DND-41 (cell line): ENCODE measurements around the gene PREP.
"Not testable (repeated sequence)": the region's sequence is repeated elsewhere in the genome, so short reads cannot be mapped to it uniquely, and the experiment has no call there.

Experiments
- ATAC-seq: fragments of 200-7000 bp; cut with Tn5 transposase; 3 replicates; pipeline ENCODE4 v1.9.1; 2021; ENCODE audit warnings: low read depth; ENCODE audit not compliant: insufficient read depth
- DNase-seq: peaks from one replicate; pipeline ENCODE4 v3.0.0-alpha.2; 2020
- H2AFZ ChIP-seq: 2 replicates; pipeline ENCODE4 v1.6.0; 2012; ENCODE audit warnings: low read depth, low read length
- H3K27ac ChIP-seq: 2 replicates; pipeline ENCODE4 v1.5.1; 2012; ENCODE audit warnings: low read length, inconsistent platforms
- H3K27me3 ChIP-seq: fragments of 200-600 bp; sonication (generic); 2 replicates; pipeline ENCODE4 v1.6.0; 2012; ENCODE audit warnings: low read length, mild to moderate bottlenecking, inconsistent platforms; ENCODE audit not compliant: insufficient read depth, poor library complexity
- H3K36me3 ChIP-seq: 2 replicates; pipeline ENCODE4 v1.5.1; 2012; ENCODE audit warnings: low read length, inconsistent platforms; ENCODE audit not compliant: insufficient read depth
- H3K4me1 ChIP-seq: 2 replicates; pipeline ENCODE4 v1.5.1; 2012; ENCODE audit warnings: mild to moderate bottlenecking, low read length; ENCODE audit not compliant: insufficient read depth
- H3K4me2 ChIP-seq: 2 replicates; pipeline ENCODE4 v1.6.0; 2012; ENCODE audit warnings: mild to moderate bottlenecking, moderate library complexity, low read length, inconsistent platforms; ENCODE audit not compliant: insufficient read depth
- H3K4me3 ChIP-seq, 2 experiments: fragments of 200-600 bp in 1 of 2; shearing (Covaris generic) in 1 of 2; 2 replicates each; pipeline ENCODE4 v1.5.1; 2012 to 2016; ENCODE audit warnings: inconsistent platforms in 2 of 2, low read length in 2 of 2, mild to moderate bottlenecking in 2 of 2, low read depth in 1 of 2, moderate library complexity in 1 of 2
- H3K79me2 ChIP-seq: 2 replicates; pipeline ENCODE4 v1.6.0; 2012; ENCODE audit warnings: low read length, inconsistent platforms; ENCODE audit not compliant: insufficient read depth
- H3K9ac ChIP-seq: 2 replicates; pipeline ENCODE4 v1.6.0; 2012; ENCODE audit warnings: low read depth, mild to moderate bottlenecking, inconsistent platforms, low read length, moderate library complexity
- H3K9me3 ChIP-seq: 2 replicates; pipeline ENCODE4 v1.5.1; 2012; ENCODE audit warnings: low read length, moderate library complexity, mild to moderate bottlenecking, inconsistent platforms; ENCODE audit not compliant: insufficient read depth, severe bottlenecking
- H4K20me1 ChIP-seq: 2 replicates; pipeline ENCODE4 v1.6.0; 2012; ENCODE audit warnings: low read length; ENCODE audit not compliant: insufficient read depth
- CTCF ChIP-seq: IDR thresholded peaks from 2 replicates; pipeline ENCODE4 v1.5.1; 2012; ENCODE audit warnings: borderline replicate concordance, low read length, moderate library complexity, mild to moderate bottlenecking; ENCODE audit not compliant: poor library complexity, severe bottlenecking; ENCODE audit errors: extremely low read depth
- EZH2 ChIP-seq: IDR thresholded peaks from 3 replicates; pipeline ENCODE4 v1.6.1; 2012; ENCODE audit warnings: borderline replicate concordance, low read depth, mild to moderate bottlenecking, moderate library complexity, low read length, inconsistent platforms; ENCODE audit not compliant: severe bottlenecking

Gene PREP

GRCh38 chr6:105344881-105345370, 58.0 kb downstream of the PREP start:
- H3K9ac ChIP-seq, result no peak overlapping the region
- H3K4me3 ChIP-seq, result no peak overlapping the region
- H3K27me3 ChIP-seq, result no peaks in the 10 kb centered on the region
- H3K4me1 ChIP-seq, result no peaks in the 10 kb centered on the region
- H3K36me3 ChIP-seq, result peaks cover 42% of the 10 kb centered on the region
- ATAC-seq (no peak), DNase-seq (no peak)
- H3K27ac ChIP-seq, result no peak overlapping the region
- H4K20me1 ChIP-seq, result no peaks in the 10 kb centered on the region; the same call in 1 of the 2 replicates
- H3K79me2 ChIP-seq, result no peaks in the 10 kb centered on the region
- no peaks in the 10 kb centered on the region for H3K9me3 ChIP-seq
- TF ChIP-seq CTCF, result no peak
- TF ChIP-seq EZH2, result no peak
- no peak overlapping the region for H2AFZ ChIP-seq
- no peak overlapping the region for H3K4me2 ChIP-seq

DNA sequence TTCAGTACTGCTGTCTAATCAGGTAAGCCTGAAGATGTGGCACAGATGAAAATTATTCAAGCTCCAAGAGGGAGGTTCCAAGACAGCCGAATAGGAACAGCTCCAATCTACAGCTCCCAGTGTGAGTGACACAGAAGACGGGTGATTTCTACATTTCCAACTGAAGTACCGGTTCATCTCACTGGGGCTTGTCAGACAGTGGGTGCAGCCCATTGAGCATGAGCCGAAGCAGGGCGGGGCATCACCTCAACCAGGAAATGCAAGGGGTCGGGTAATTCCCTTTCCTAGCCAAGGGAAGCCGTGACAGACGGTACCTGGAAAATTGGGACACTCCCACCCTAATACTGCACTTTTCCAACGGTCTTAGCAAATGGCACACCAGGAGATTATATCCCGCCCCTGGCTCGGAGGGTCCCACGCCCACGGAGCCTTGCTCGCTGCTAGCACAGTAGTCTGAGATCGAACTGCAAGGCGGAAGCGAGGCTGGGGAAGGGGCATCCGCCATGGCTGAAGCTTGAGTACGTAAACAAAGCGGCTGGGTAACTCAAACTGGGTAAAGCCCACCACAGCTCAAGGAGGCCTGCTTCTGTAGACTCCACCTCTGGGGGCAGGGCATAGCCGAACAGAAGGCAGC, 64.4 kb downstream of the PREP start:
- not testable (repeated sequence) for H2AFZ ChIP-seq, H3K4me3 ChIP-seq, H3K9ac ChIP-seq, DNase-seq, H3K4me2 ChIP-seq, H3K27me3 ChIP-seq, ATAC-seq, H3K27ac ChIP-seq, H3K9me3 ChIP-seq, H4K20me1 ChIP-seq, H3K79me2 ChIP-seq, H3K4me1 ChIP-seq
- H3K36me3 ChIP-seq, result peaks cover 40% of the 10 kb centered on the region

- H3K27ac ChIP-seq, result no peak overlapping the region
- no peaks in the 10 kb centered on the region for H3K9me3 ChIP-seq
- TF ChIP-seq CTCF (no peak), EZH2 (no peak)
- no peak overlapping the region for H2AFZ ChIP-seq
- no peak overlapping the region for H3K4me2 ChIP-seq
- peaks cover 6% of the 10 kb centered on the region for H3K79me2 ChIP-seq
- no peaks in the 10 kb centered on the region for H3K4me1 ChIP-seq
- no peak overlapping the region for H3K4me3 ChIP-seq
- H3K27me3 ChIP-seq, result no peaks in the 10 kb centered on the region
- H3K36me3 ChIP-seq, result peaks cover 53% of the 10 kb centered on the region
- H3K9ac ChIP-seq, result no peak overlapping the region
- DNase-seq (no peak), ATAC-seq (no peak)
- H4K20me1 ChIP-seq, result 0 out of 2 replicates have a peak, but pooled peaks cover 3% of the 10 kb centered on the region
Measured at GRCh38 chr6:105336986-105337385, 65.9 kb downstream of the PREP start.

GRCh38 chr6:105332576-105332975, 70.3 kb downstream of the PREP start:
- Histone ChIP-seq H3K79me2 (no peaks in the 10 kb centered on the region), H3K27me3 (no peaks in the 10 kb centered on the region), H2AFZ (no peak overlapping the region), H3K4me2 (no peak overlapping the region), H3K9ac (no peak overlapping the region), H3K27ac (no peak overlapping the region), H3K9me3 (no peaks in the 10 kb centered on the region), H3K4me3 (no peak overlapping the region), H3K4me1 (no peaks in the 10 kb centered on the region), H3K36me3 (peaks cover 81% of the 10 kb centered on the region), H4K20me1 (0 out of 2 replicates have a peak, but pooled peaks cover 3% of the 10 kb centered on the region)
- DNase-seq, result no peak
- TF ChIP-seq CTCF, result no peak
- TF ChIP-seq EZH2, result no peak
- ATAC-seq, result no peak
